Ramos (cell line): ENCODE measurements around the gene UBE2L6.

Experiments used
- in situ Hi-C: fragments of 300-500 bp; cut with MboI; formaldehyde crosslinking; loops from one replicate; pipeline ENCODE4 v1.14.3; 2022; ENCODE audit warnings: low sequenced_read_pairs; ENCODE audit not compliant: unreplicated experiment

The UBE2L6 gene

GRCh38 chr11:57568330-57568766, 876 bp upstream of the UBE2L6 start:
- in situ Hi-C loops: loop anchor here (10.0 kb wide), 1 partner anchor 224 kb away; no protein-coding TSS in a partner anchor

- in situ Hi-C loops: loop anchor here (10.0 kb wide), 1 partner anchor 222 kb away; no protein-coding TSS in a partner anchor
These were observed 462 bp downstream of the UBE2L6 start for GRCh38 chr11:57566905-57567514.

GRCh38 chr11:57566005-57566904, 1.2 kb downstream of the UBE2L6 start:
- in situ Hi-C loops: loop anchor here (10.0 kb wide), 1 partner anchor 221 kb away; no protein-coding TSS in a partner anchor

GRCh38 chr11:57562596-57562995, 4.9 kb downstream of the UBE2L6 start:
- in situ Hi-C loops: loop anchor here (10.0 kb wide), 1 partner anchor 218 kb away; no protein-coding TSS in a partner anchor

- in situ Hi-C loops: loop anchor here (10.0 kb wide), 1 partner anchor 215 kb away; no protein-coding TSS in a partner anchor
These were observed 7.3 kb downstream of the UBE2L6 start for GRCh38 chr11:57560146-57560545.

GRCh38 chr11:57556041-57556440, 11.4 kb downstream of the UBE2L6 start:
- in situ Hi-C loops: no loop called here

- in situ Hi-C loops: no loop called here
These were observed 12.1 kb downstream of the UBE2L6 start for GRCh38 chr11:57555393-57555792.

- in situ Hi-C loops: no loop called here
These were observed 15.0 kb downstream of the UBE2L6 start for GRCh38 chr11:57552479-57552878.

- in situ Hi-C loops: no loop called here
These were observed 15.5 kb downstream of the UBE2L6 start for GRCh38 chr11:57551941-57552340.

- in situ Hi-C loops: no loop called here
These were observed 17.5 kb downstream of the UBE2L6 start for GRCh38 chr11:57549983-57550382.

- in situ Hi-C loops: no loop called here
These were observed 19.6 kb downstream of the UBE2L6 start for GRCh38 chr11:57547854-57548377.

GRCh38 chr11:57546869-57547475, 20.5 kb downstream of the UBE2L6 start:
- in situ Hi-C loops: no loop called here

- in situ Hi-C loops: no loop called here
These were observed 21.0 kb downstream of the UBE2L6 start for GRCh38 chr11:57546451-57546850.

GRCh38 chr11:57545883-57546282, 21.6 kb downstream of the UBE2L6 start:
- in situ Hi-C loops: no loop called here

- in situ Hi-C loops: no loop called here
These were observed 22.9 kb downstream of the UBE2L6 start for GRCh38 chr11:57544566-57544965.

GRCh38 chr11:57543593-57543992, 23.9 kb downstream of the UBE2L6 start:
- in situ Hi-C loops: no loop called here

- in situ Hi-C loops: no loop called here
These were observed 24.9 kb downstream of the UBE2L6 start for GRCh38 chr11:57542582-57542981.

- in situ Hi-C loops: no loop called here
These were observed 26.3 kb downstream of the UBE2L6 start for GRCh38 chr11:57541169-57541568.

GRCh38 chr11:57539342-57539741, 28.1 kb downstream of the UBE2L6 start:
- in situ Hi-C loops: no loop called here

- in situ Hi-C loops: no loop called here
These were observed 30.4 kb downstream of the UBE2L6 start, which contains the start of gene SMTNL1 for GRCh38 chr11:57536947-57537619. SMTNL1 (plus strand) TSS chr11:57537595; CDS start chr11:57542643, 5,048 bp downstream.
